H1 (cell line): Measurements from ENCODE around the gene PRKD1. TPM values are rescaled to one million over a fixed set of nuclear protein-coding genes. Genes with fewer than 3 reads are reported as not detected.
"Not testable (repeated sequence)": the region's sequence is repeated elsewhere in the genome, so short reads cannot be mapped to it uniquely, and the experiment has no call there.

ENCODE experiments used
- CTCF ChIA-PET: fragments of 300-600 bp; sonication (Branson Sonifier 250); formaldehyde crosslinking; loops from one replicate; lab custom pipeline; 2021; ENCODE audit not compliant: partially characterized antibody; lab: Charles Lee
- POLR2A ChIA-PET: fragments of 300-600 bp; sonication (Branson Sonifier 250); formaldehyde crosslinking; loops from one replicate; lab custom pipeline; 2021; ENCODE audit warnings: inconsistent platforms; ENCODE audit not compliant: partially characterized antibody; lab: Charles Lee
- DNase-seq, 2 experiments: peaks; one replicate each; pipeline versions ENCODE4 v3.0.0 to v3.0.0-alpha.2; 2010 to 2022; ENCODE audit warnings: low spot score in 2 of 2, low read depth in 1 of 2, mixed read lengths in 1 of 2
- FAIRE-seq: peaks from 2 replicates; lab custom pipeline; 2011; peaks lifted over from hg19 to GRCh38; lab: Jason Lieb, UNC
- H2AFZ ChIP-seq: 2 replicates; pipeline ENCODE4 v1.8.1; 2012; ENCODE audit warnings: low read length, inconsistent platforms
- H2AK5ac ChIP-seq: 2 replicates; pipeline ENCODE4 v1.6.1; 2013; ENCODE audit warnings: low read depth, low read length
- H2BK120ac ChIP-seq: replicated peaks from 2 replicates; pipeline ENCODE3; 2013; ENCODE audit warnings: low read depth, low read length, inconsistent platforms
- H2BK12ac ChIP-seq: 2 replicates; pipeline ENCODE4 v1.6.1; 2013; ENCODE audit warnings: low read depth, low read length
- H2BK15ac ChIP-seq: 2 replicates; pipeline ENCODE4 v1.6.1; 2013; ENCODE audit warnings: low read length
- H2BK20ac ChIP-seq: 2 replicates; pipeline ENCODE4 v1.6.1; 2013; ENCODE audit warnings: low read length
- H2BK5ac ChIP-seq: 2 replicates; pipeline ENCODE4 v1.6.1; 2013; ENCODE audit warnings: low read depth, low read length
- H3K14ac ChIP-seq: 2 replicates; pipeline ENCODE4 v1.6.1; 2013; ENCODE audit warnings: inconsistent platforms; ENCODE audit not compliant: insufficient read length
- H3K18ac ChIP-seq: 2 replicates; pipeline ENCODE4 v1.6.1; 2013; ENCODE audit warnings: low read length; ENCODE audit errors: extremely low read depth
- H3K23ac ChIP-seq: 2 replicates; pipeline ENCODE4 v1.6.1; 2013; ENCODE audit warnings: inconsistent platforms; ENCODE audit not compliant: insufficient read length
- H3K23me2 ChIP-seq: 2 replicates; pipeline ENCODE4 v1.6.1; 2013; ENCODE audit warnings: low read depth, low read length
- H3K27ac ChIP-seq: 2 replicates; pipeline ENCODE4 v1.6.1; 2011; ENCODE audit warnings: low read depth, low read length, inconsistent platforms
- H3K27me3 ChIP-seq, 4 experiments: replicated peaks in 1 of 4; 1 replicate in 1 of 4; 2 replicates in 3 of 4; pipeline versions ENCODE4 v1.6.1 to v1.8.1; 2011 to 2013; ENCODE audit warnings: low read length in 3 of 4, mild to moderate bottlenecking in 3 of 4, inconsistent platforms in 2 of 4, mixed read lengths in 2 of 4, moderate library complexity in 1 of 4; ENCODE audit not compliant: control insufficient read depth in 3 of 4, insufficient read depth in 3 of 4; ENCODE audit errors: extremely low read depth in 1 of 4
- H3K36me3 ChIP-seq, 4 experiments: 2 replicates each; pipeline versions ENCODE4 v1.6.1 to v1.8.1; 2011 to 2013; ENCODE audit warnings: mild to moderate bottlenecking in 4 of 4, low read length in 3 of 4, moderate library complexity in 2 of 4, control low read depth in 1 of 4, inconsistent platforms in 1 of 4; ENCODE audit not compliant: insufficient read depth in 4 of 4, control insufficient read depth in 2 of 4
- H3K4ac ChIP-seq: replicated peaks from 2 replicates; pipeline ENCODE3; 2013; ENCODE audit warnings: low read length, low read depth, mixed read lengths, inconsistent platforms; ENCODE audit not compliant: insufficient read length
- H3K4me1 ChIP-seq, 4 experiments: replicated peaks in 1 of 4; 1 replicate in 1 of 4; 2 replicates in 3 of 4; pipeline versions ENCODE4 v1.6.1 to v1.8.1; 2011 to 2013; ENCODE audit warnings: low read length in 3 of 4, inconsistent platforms in 2 of 4, mixed read lengths in 1 of 4; ENCODE audit not compliant: insufficient read depth in 4 of 4, control insufficient read depth in 3 of 4
- H3K4me2 ChIP-seq, 2 experiments: 2 replicates each; pipeline versions ENCODE4 v1.6.1 to v1.8.1; 2011 to 2013; ENCODE audit warnings: low read depth in 2 of 2, low read length in 2 of 2, control low read depth in 1 of 2, inconsistent platforms in 1 of 2, mild to moderate bottlenecking in 1 of 2; ENCODE audit not compliant: insufficient read depth in 1 of 2
- H3K4me3 ChIP-seq, 4 experiments: fragments of 200-600, 300-600 bp in 1 of 4; sonication (generic), shearing (Covaris generic), sonication (Bioruptor Twin) in 1 of 4; 2 replicates each; pipeline versions ENCODE4 v1.5.1 to v1.8.1; 2011 to 2016; ENCODE audit warnings: low read length in 4 of 4, low read depth in 3 of 4, control low read depth in 2 of 4, inconsistent platforms in 2 of 4, mild to moderate bottlenecking in 2 of 4, mixed read lengths in 1 of 4, moderate library complexity in 1 of 4; ENCODE audit not compliant: insufficient read depth in 2 of 4; ENCODE audit errors: extremely low read depth in 1 of 4
- H3K56ac ChIP-seq: replicated peaks from 2 replicates; pipeline ENCODE3; 2013; ENCODE audit warnings: low read depth, mild to moderate bottlenecking, mixed read lengths, low read length, inconsistent platforms; ENCODE audit not compliant: insufficient read length
- H3K79me1 ChIP-seq: 2 replicates; pipeline ENCODE4 v1.6.1; 2013; ENCODE audit warnings: low read depth, low read length, control low read depth
- H3K79me2 ChIP-seq, 2 experiments: 2 replicates each; pipeline versions ENCODE4 v1.6.1 to v1.8.1; 2012 to 2013; ENCODE audit warnings: low read length in 2 of 2, mild to moderate bottlenecking in 2 of 2, inconsistent platforms in 1 of 2; ENCODE audit not compliant: insufficient read depth in 2 of 2, control insufficient read depth in 1 of 2
- H3K9ac ChIP-seq, 4 experiments: replicated peaks in 1 of 4; 1 replicate in 1 of 4; 2 replicates in 3 of 4; pipeline versions ENCODE4 v1.6.1 to v1.8.1; 2011 to 2013; ENCODE audit warnings: low read depth in 3 of 4, low read length in 3 of 4, control low read depth in 2 of 4, mild to moderate bottlenecking in 2 of 4, moderate library complexity in 2 of 4, inconsistent platforms in 1 of 4; ENCODE audit errors: extremely low read depth in 1 of 4
- H3K9me3 ChIP-seq, 2 experiments: 2 replicates each; pipeline versions ENCODE4 v1.6.1 to v1.8.1; 2012 to 2013; ENCODE audit warnings: mild to moderate bottlenecking in 2 of 2, moderate library complexity in 2 of 2, control low read depth in 1 of 2, inconsistent platforms in 1 of 2, low read depth in 1 of 2, low read length in 1 of 2, mixed read lengths in 1 of 2; ENCODE audit not compliant: insufficient read depth in 2 of 2
- H4K20me1 ChIP-seq, 2 experiments: replicated peaks in 1 of 2; 2 replicates each; pipeline versions ENCODE3 to v1.8.1; 2011 to 2013; ENCODE audit warnings: inconsistent platforms in 2 of 2, low read length in 2 of 2, mild to moderate bottlenecking in 1 of 2; ENCODE audit not compliant: insufficient read depth in 2 of 2, control insufficient read depth in 1 of 2
- H4K5ac ChIP-seq: 2 replicates; pipeline ENCODE4 v1.6.1; 2013; ENCODE audit warnings: low read length, low read depth, mixed read lengths, inconsistent platforms; ENCODE audit not compliant: insufficient read length
- H4K8ac ChIP-seq: 2 replicates; pipeline ENCODE4 v1.8.0; 2013; ENCODE audit warnings: mild to moderate bottlenecking, moderate library complexity, low read length, inconsistent platforms; ENCODE audit not compliant: insufficient read depth; ENCODE audit errors: extremely low read depth
- H4K91ac ChIP-seq: replicated peaks from 2 replicates; pipeline ENCODE3; 2013; ENCODE audit warnings: low read length, mixed read lengths, inconsistent platforms; ENCODE audit not compliant: insufficient read length
- WGBS, 2 experiments: shearing (Covaris generic) in 1 of 2; methylation state at CpG; one replicate each; pipeline versions ENCODE4 v1.1.6 to v1.1.7; 2013 to 2015; ENCODE audit warnings: low lambda C conversion rate in 2 of 2, mixed read lengths in 2 of 2, inconsistent platforms in 1 of 2, low coverage in 1 of 2, missing lambda C conversion rate in 1 of 2; ENCODE audit not compliant: insufficient replicate concordance in 2 of 2, insufficient coverage in 1 of 2, insufficient read length in 1 of 2; ENCODE audit errors: extremely low coverage in 1 of 2, missing lambda C conversion rate in 1 of 2; 5-methylcytosine and 5-hydroxymethylcytosine counted together
- polyA plus RNA-seq, 7 experiments: library from polyadenylated mRNA; depleted of rRNA in 3 of 7; stranded (reverse) in 5 of 7; unstranded in 2 of 7; fragments of >200 nt in 5 of 7; fragments of 200-250 nt in 2 of 7; gene quantifications; 1 replicate in 5 of 7; 2 replicates in 1 of 7; 4 replicates in 1 of 7; pipeline versions ENCODE4 v1.2.1 to v1.2.3, GENCODE V29; 2011 to 2013; ENCODE audit warnings: missing spikeins in 2 of 7, mixed read lengths in 2 of 7
- total RNA-seq: library from RNA; stranded (reverse); fragmentation: NEBNext Ultra II Directional; extraction: Animal tissue kit (Norgen Biotek cat#: 25700); gene quantifications from 2 replicates; pipeline ENCODE4 v1.2.1, GENCODE V29; 2021

The PRKD1 gene
- total and polyA plus RNA-seq, 2 of the 8 experiments (the other 6 are each of a cell fraction or from before 2014, with no cell fraction given), result 3.6 to 6.8 TPM

GRCh38 chr14:29840369-29840892 lies 87.2 kb downstream of the PRKD1 start:
- WGBS, 2 experiments, result 91% methylated on average over 6 of the region's 6 CpGs; no CpG with 5 or more reads in 1 of the 2 experiments
- H2AK5ac ChIP-seq, H3K9ac ChIP-seq, H2BK15ac ChIP-seq, H3K4me2 ChIP-seq, H3K4me1 ChIP-seq, H3K56ac ChIP-seq, H3K14ac ChIP-seq, H3K23me2 ChIP-seq, H3K79me1 ChIP-seq, H3K18ac ChIP-seq, H2AFZ ChIP-seq, H3K4me3 ChIP-seq, CTCF ChIA-PET, H3K23ac ChIP-seq, H3K4ac ChIP-seq, DNase-seq, H4K20me1 ChIP-seq, H4K5ac ChIP-seq, H2BK120ac ChIP-seq, H4K8ac ChIP-seq, H2BK5ac ChIP-seq, H3K79me2 ChIP-seq, H2BK20ac ChIP-seq, H3K36me3 ChIP-seq, H2BK12ac ChIP-seq, H3K27ac ChIP-seq, H4K91ac ChIP-seq, FAIRE-seq, POLR2A ChIA-PET, H3K27me3 ChIP-seq: not testable (repeated sequence)
- peaks cover 27 to 28% of the 10 kb centered on the region in 2 experiments for H3K9me3 ChIP-seq

- H4K5ac ChIP-seq, H4K8ac ChIP-seq, H2BK5ac ChIP-seq, H3K79me1 ChIP-seq, H2AK5ac ChIP-seq, H2BK12ac ChIP-seq, FAIRE-seq, H3K27ac ChIP-seq, H4K20me1 ChIP-seq, H3K56ac ChIP-seq, POLR2A ChIA-PET, H3K4me1 ChIP-seq, H3K4ac ChIP-seq, H3K23me2 ChIP-seq, H4K91ac ChIP-seq, H3K79me2 ChIP-seq, H2BK20ac ChIP-seq, H2AFZ ChIP-seq, H3K4me2 ChIP-seq, H3K4me3 ChIP-seq, H2BK15ac ChIP-seq, H3K14ac ChIP-seq, H2BK120ac ChIP-seq, CTCF ChIA-PET, H3K23ac ChIP-seq, H3K9ac ChIP-seq, H3K18ac ChIP-seq, H3K27me3 ChIP-seq, DNase-seq, H3K36me3 ChIP-seq: not testable (repeated sequence)
- 91% methylated on average over 1 of the region's 1 CpG; no CpG with 5 or more reads in 1 of the 2 experiments for WGBS, 2 experiments
- peaks cover 27 to 28% of the 10 kb centered on the region in 2 experiments for H3K9me3 ChIP-seq
Measured at GRCh38 chr14:29839691-29840090, 88.0 kb downstream of the PRKD1 start.
